Islet of Langerhans (tissue), 1 donor: ENCODE measurements around the gene FBXO31.
"Not testable (repeated sequence)": the region's sequence is repeated elsewhere in the genome, so short reads cannot be mapped to it uniquely, and the experiment has no call there.

Experiments
- FAIRE-seq: peaks from one replicate; lab custom pipeline; 2011; peaks lifted over from hg19 to GRCh38; lab: Jason Lieb, UNC

The FBXO31 gene

DNA sequence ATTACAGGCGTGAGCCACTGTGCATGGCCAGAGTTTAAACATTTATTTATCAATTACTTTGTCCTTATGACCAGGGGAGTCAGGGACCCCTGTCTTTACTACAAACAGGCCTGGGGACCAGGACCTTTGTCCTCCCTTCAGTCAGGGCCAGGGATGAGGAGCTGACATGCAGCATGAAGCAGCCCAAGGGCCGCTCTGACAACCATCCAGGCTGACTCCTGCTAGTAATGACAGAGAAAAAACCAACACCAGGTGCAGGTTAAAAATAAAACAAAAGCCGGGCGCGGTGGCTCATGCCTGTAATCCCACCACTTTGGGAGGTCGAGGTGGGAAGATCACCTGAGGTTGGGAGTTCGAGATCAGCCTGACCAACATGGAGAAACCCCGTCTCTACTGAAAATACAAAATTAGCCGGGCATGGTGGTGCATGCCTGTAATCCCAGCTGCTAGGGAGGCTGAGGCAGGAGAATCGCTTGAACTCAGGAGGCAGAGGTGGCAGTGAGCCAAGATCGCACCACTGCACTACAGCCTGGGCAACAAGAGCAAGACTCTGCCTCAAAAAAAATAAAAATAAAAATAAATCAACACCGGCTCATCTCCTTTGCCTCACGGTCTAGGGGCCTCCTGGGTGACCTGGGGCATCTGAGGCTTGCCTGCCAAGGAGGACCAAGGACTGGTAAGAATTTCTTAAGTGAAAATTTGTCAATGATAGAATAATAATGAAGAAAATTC, 20.6 kb downstream of the FBXO31 start:
- FAIRE-seq: not testable (repeated sequence)

DNA sequence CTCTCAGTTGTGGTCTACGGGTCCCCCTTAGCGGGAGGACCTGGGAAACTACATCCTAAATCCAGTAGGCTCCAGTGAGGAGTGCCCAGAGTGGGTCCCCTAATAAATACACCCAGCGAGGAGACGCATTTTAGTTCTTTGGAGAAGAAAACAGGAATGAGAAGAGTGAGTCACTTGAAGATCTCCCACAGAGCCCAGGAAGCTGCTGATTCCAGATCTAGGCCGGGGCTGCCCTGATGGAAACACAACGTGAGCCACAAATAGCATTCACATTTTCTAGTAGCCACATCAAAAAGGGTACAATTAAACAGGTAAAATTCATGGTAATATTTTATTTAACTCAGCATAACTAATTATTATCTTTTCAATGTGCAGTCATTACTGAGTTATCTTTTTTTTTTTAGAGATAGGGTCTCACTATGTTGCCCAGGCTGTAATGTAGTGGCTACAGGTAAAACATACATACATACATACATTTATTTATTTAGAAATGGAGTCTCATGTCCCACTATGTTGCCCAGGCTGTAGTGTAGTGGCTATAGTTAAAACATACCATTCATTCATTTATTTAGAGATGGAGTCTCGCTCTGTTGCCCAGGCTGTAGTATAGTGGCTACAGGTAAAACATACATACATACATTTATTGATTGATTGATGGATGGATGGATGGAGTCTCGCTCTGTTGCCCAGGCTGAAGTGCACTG, 21.5 kb downstream of the FBXO31 start:
- no peak for FAIRE-seq

DNA sequence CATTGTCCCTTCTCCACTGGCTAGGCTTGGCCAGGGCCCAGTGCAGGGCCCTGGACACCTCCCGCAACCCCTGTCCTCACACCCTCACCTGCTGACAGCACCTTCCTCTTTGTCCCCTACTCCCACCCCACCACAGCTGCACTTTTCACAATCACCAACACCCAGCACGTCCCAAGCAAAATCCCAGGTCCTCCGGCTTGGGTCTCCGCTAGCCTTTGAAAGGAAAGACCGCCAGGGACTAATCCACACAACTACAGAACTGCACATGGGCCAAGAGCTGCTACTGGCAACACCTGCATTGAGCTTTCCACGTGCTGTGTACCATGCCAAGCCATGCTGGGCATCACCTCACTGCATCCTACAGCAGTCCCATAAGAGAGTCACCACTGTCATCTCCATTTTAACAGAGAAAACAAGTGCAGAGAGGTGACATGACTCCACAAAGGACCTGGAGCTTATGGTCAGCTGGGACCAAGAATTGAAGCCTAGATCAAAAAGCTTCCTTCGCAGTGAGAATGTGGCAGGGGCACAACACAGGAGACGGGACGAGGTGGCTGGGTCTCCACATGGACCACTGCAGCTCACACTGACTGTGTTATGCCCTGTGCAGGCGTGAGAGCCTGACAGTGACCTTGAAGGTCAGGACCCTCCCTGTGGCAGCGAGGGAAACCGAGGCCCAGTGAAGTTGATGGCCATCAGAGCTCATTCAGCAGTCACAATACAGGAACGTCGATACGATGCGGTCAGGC, 22.5 kb downstream of the FBXO31 start:
- no peak for FAIRE-seq

DNA sequence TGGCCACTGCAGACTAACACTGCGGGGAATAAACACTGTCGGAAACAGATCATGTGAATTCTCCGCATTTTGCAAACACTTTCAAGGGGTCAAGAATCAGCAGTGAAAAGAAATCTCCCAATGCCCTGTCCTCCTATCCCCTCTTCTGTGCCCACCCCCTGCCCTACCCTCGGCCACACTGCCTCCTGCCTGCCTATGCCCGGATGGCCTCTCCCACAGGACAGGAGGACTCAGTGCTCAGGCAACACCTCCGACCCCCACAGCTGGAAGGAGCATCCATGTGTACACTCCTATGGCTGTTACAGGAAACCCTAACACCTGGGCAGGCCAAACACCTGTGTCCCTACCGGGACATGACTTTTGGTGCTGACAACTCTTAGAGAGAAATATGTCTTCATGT, 24.5 kb downstream of the FBXO31 start:
- no peak for FAIRE-seq

DNA sequence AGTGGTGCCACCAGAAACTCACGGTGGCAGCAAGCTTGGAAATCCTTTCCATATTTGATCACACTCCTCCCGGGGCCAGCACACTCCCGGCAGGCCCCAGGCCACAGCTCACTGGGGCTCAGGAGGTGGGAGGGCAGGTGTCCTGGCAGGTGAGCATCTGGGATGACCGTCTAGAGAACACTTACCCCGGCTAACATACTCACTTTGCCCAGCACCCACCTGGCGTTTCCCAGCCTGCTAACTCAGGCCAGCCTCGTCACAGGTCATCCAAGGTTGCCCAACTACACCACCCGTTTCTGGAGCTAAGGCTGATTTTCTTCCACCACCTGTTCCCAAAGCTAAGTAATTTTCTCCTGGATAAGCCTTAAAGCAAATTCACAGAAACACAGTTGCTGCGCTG, 24.9 kb downstream of the FBXO31 start:
- FAIRE-seq: no peak

DNA sequence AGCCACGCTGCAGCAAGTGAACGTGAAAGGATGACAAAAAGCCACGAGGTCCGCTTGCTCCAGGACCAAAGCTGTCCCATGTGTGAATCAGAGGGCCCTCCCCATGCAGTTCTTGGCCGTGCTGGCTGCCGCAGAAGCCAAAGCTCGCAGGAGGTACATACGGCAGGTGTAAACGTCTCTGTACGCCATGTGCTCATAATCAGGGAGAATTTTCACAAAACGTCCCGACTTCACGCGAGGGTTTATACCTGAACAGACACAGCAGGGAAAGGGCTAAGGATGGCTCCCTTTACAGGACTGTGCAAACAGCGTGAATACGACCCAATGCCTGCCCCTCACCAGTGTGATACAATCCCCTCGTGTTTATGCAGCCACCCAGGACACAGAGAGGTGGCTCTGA, 25.3 kb downstream of the FBXO31 start:
- no peak for FAIRE-seq

DNA sequence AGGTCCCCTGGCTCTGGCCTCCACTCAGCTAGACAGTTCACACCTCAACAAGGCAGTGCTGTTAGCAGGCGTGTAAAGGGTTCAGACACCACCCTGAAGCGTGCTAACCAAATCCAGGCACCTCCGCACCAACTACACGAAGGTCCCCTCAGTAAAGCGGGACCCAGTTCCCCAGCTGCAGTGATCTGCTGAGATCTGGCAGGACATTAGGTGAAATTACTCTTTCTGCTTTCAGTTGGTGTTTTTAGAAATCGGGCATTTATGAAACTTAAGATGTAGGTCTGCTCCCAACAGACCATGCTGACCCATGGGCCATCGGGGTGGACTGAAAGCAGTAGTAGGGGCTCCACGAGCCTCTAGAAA, 27.1 kb downstream of the FBXO31 start:
- no peak for FAIRE-seq

DNA sequence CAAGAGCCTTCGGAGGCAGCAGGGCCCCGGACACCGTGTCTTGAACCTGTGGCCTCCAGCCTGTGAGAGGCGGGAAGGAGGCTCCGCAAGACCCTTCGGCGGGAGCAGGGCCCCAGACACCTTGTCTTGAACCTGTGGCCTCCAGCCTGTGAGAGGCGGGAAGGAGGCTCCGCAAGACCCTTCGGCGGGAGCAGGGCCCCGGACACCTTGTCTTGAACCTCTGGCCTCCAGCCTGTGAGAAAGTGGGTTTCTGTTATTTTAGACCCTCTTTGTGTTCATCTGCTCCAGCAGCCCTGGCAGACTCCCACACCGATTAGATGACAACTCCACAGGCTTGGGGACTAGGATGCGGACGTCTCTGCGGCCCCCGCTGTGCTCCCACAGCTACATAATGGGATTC, 30.0 kb downstream of the FBXO31 start:
- FAIRE-seq: no peak

DNA sequence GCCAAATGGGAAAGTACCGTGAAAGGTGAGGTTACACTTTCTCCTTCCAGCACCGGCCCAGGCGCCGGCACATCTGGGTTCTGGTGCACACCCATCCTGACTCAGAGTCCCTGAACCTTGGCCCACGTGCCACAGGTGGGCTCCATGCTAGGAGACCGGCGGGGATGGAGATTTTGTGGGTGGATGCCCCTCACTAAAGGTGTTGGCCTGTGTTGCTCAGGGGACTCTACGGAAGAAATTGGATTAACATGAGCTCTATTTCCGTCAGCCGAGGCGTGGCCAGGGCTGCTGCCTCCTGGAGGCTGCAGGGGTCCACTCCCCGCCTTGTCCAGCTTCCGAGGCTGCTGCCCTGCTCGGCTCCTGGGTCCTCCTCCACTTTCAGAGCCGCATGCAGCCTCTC, 30.8 kb downstream of the FBXO31 start:
- FAIRE-seq: no peak

DNA sequence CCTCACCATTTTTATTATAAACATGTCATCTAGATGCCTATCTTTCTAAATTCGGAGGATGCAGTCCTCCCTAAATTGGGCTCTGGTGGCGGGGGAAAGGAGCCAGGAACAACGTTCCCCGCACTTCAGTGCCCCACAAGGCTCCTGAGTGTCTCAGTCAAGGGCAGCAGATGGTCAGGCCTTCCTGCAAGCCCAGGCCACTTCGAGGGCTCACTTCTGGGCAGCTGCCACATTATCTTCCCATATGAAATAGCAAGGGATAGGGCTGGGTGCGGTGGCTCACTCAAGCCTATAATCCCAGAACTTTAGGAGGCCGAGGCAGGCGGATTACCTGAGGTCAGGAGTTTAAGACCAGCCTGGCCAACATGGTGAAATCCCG, 32.3 kb downstream of the FBXO31 start:
- FAIRE-seq: no peak

DNA sequence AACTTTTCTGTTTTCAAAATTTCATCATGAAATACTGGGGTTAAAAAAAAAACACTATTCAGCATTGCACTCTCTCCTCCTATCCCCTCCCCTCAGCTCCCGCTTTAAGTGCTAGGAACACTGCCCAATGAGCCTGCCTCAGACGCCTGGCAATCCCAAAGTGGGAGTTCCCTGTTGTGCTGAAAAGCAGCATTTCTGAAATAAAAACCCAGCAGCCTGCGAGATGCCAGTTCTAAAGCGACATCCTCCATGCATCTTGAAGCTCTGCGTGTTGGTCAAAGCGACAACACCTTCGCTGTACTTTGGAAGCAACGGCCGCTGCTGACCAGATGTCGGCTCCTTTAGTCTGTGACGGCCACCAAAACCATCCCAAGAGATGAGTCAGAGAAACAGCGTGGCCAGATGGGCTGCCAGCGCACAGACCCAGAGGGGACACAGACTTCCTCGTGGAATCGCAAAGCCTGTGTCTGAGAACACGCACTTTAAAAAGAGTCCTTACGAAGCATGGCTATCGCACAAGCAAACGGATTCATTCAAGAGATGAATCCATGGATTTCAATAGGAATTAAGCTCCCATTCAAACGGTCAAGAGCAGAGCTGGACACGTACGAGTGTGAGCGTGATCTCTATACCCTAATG, 32.8 kb downstream of the FBXO31 start:
- FAIRE-seq: no peak

DNA sequence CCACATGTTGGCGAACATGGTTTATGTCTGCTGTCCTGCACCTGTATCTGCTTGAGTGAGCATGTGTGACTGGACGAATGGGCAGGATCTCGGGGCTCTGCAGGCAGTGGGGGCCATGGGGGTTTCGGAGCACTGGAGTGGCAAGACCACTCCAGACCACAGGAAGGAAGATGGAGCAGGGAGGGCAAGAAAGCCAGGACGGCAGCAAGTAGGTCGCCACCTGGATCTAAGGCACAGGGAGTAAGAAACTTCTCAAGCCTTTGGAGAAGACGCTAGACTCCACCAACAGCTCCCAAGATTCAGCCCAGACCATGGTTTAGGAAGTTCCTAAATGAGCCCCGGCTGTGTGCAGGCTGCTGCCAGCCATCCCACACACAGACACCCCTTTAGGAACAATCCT, 33.5 kb downstream of the FBXO31 start:
- no peak for FAIRE-seq

DNA sequence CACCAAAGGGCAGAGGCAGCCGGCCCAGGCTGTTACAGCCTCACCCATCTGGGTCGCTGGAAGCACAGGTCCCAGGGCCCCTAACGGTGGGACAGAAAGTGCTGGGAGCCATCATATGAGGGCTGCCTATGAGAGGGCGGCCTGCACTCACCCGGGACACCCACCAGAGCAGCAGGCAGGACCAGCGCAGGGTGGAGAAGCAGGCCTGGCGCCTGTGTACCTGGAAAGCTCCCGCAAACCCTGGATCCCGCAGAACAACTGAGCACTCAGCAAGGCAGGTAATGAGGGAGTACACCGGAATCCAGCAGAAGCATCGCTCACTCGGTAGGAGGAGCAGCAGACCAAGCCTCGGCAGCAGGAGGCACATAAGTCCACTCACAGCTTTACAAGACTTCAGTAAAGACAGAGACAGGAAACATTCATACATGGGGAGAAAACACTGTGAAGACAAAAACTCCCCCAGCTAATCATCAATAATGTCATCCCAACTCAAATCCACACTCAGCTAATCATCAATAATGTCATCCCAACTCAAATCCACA, 34.9 kb downstream of the FBXO31 start:
- no peak for FAIRE-seq

DNA sequence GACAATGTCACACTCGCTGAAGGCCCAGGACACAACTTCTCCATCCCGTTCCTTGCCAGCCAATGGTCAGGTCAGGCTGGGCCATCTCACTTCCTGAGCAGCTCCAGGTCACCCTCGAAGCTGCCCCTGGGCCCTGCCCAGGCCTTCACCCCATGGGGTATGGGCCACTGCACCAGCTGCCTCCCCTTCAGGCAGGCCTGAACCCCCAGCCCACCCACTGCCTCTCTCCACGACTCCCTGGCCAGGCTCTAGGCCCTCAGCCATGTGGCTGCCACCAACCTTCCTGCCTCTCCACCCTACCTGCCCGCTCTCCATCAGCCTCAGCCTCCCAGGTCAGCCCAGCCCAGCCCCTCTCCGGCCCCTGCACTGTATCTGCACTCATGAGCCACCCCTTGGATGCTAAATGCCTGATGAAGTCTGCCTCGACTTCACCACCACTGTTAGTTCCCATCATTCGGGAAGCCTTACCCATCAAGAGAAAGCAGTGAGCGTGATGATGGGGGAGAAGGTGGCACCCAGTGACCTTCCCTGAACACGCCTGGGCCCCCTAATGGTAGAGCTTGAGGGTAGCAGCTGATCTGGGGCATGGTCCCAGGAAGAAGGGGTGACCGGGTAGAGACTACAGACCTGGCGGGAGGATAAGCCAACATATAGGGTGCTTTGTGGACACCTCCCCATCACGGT, 35.5 kb downstream of the FBXO31 start:
- FAIRE-seq: no peak

DNA sequence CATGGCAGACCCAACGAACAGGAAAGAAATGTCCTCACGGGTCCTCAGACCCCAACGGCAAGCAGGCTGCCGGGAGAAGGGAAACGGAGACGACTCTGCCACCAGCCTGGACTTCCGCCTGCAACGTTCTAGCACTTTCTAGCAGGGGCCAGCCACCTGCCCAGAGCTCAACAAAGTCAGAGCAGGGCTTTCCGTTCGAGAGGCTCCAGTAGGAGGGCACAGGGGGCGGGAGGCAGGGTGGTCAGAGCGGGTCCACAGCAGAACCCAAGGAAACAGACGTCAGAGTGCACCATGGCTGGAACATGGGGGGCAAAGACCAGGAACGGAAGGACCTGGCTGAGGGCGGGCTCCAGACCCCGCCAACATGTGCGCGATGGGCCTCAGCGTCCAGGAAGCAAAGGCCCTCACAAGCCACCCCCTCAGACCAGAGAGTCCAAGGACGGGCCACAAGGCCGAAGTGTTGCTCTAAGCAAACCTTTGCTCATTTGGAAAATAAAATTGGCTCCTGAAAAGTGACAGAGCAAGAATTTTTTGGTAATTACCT, 37.0 kb downstream of the FBXO31 start:
- FAIRE-seq: no peak

DNA sequence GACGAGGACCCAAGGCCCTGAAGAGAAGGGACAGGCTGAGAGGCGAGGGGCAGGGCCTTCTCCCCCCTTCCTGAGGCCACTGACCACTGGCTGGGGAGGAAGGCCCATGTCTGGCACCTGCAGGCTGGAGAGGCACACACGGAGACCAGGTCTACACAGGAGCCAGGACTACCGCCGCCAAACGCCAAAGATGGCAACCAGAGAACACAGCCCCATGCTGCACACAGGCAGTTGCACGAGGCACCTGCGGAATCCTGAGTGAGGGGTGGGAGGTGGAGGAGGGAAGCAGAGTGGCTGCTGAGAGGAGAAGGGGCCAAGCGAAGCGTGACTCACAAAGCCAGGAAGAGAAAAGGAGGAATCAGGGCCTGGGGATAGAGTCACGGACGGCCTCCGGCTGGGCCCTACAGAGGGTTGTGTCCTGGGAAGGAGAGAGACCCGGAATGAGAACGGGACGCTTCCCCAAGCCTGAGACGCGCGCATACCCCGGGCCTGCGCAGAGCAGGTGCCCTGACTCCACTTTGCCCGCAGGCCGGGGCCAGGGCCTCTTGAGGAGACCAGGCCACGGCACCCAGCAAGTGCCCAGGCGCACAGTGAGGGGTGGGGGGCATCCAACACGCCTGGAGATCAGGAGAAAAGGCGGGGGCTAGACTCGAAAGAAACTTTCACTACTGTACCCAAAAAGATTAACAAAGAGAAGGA, 37.7 kb downstream of the FBXO31 start:
- FAIRE-seq: no peak

DNA sequence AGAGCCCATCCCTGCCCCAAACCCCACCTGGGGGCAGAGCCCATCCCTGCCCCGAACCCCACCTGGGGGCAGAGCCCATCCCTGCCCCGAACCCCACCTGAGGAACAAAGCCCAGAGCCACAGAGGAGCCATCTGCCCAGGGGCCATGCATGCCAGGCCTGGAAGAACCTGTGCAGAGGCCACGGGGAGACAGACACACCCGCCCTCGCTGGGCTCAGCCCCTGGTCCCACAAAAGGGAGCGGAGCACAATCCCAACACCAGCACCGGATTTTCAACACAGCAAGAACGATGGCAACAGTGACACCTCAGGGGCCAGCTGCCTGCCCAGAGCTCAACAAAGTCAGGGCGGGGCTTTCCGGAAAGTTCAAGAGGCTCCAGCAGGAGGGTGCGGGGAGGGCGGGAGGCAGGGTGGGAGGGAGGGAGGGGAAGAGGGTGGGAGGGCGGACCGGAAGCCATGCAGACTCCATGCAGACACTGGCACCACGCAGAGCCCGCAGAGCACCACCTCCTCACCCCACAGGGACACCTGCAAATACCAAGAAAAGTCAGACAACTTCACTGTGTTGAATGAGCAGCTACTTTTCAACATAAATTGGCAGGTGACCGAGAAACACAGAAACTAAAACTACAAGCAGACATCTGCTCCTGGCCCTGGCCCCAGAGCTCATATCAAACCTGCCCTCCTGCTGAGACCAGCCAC, 38.5 kb downstream of the FBXO31 start:
- FAIRE-seq: no peak

DNA sequence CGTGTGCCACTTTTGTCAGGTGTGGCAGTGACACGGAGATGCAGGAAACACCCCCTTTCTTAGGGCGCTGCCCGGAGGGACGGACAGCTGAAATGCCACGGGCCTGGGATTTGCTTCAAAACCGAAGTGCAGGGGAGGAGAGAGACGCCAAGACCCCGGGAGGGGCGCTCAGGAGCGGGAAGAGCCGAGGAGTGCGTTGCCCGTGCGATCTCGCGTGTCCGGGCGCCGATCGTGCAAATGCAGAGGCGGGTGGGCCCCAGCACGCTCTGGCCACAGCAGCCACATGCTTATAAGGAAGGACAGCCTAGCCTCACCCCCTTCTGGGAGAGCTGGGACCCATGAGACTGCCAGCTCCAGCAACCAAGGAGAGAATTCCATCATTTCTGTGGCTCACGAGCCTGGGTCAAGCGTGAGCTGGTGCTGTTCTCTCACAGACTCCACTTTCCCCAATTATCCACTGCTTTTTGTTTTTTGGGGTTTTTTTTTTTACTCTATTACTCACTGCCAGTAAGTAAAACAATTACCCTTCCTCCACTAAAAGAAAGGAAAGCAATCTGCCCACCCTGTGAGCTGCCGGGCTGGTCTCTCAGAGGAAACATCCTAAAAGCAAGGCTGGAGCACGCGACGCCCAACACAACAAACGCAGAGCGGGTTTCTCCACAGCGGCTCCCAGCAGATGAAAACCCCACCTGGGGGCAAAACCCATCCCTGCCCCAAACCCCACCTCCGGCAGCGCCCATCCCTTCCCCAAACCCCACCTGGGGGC, 39.2 kb downstream of the FBXO31 start:
- FAIRE-seq: no peak

DNA sequence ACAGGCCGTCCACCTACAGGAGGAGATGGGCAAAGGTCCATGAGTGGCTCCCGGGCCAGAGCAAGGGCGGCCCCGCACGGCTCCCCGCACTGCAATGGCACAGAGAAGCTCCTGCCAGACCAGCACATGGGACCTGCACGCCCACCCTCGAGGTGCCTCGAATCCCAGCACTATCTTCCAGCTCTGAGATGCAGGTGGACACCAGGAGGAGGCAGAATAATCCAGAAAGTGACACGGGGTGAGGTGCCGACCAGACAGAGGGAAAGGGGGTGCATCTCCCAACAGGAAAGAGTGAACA, 39.9 kb downstream of the FBXO31 start:
- no peak for FAIRE-seq
